ENCODE results near the gene PLA2G4F.
"Not testable (repeated sequence)": the region's sequence is repeated elsewhere in the genome, so short reads cannot be mapped to it uniquely, and the experiment has no call there.

Gene PLA2G4F

DNA sequence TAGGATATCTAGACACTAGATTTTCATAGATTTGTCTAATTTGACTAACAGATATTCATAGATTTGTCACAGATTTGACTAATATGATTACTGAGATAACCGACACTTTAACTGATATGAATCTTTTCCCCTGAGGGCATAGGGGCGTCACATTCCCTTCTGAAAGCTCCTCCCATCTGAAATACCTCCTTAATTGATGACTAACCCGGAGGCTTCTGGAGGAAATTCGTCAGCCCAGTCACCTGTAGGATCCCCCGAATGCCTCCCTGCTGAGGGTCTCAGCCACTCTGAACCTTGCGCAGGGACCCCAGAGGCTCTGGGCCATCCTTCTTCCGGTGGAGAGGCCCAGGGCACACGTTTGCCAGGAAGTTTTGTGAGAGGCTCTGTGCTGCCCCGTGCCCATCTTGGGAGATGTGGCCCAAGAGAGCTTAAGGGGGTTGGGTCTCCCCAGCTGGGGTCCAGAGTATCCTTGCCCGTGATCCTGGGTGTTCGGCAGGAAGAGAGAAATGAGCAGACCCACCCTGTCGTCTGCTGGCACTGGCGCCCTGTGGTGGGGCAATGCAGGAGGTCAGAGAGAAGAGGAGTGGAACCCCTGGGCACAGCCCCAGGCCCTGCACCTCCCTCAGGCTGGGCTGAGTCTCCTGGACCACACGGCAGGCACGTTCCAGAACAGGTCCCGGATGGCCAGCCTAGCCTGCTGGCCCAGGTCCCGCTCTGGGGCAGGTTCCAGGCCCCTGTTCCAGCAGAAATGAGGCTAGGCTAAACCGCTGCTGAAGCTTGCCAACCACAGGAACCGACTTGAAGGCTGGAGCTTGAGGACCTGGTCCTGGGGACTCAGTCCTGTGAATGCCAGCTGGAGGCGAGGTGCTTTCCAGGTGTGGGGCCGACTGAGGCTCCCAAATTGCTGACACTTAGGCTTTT lies 63.8 kb downstream of the PLA2G4F start:
- DNase-seq, result no peak

- DNase-seq, result not testable (repeated sequence)
These were observed 64.6 kb downstream of the PLA2G4F start for GRCh38 chr15:42091753-42092397.

DNA sequence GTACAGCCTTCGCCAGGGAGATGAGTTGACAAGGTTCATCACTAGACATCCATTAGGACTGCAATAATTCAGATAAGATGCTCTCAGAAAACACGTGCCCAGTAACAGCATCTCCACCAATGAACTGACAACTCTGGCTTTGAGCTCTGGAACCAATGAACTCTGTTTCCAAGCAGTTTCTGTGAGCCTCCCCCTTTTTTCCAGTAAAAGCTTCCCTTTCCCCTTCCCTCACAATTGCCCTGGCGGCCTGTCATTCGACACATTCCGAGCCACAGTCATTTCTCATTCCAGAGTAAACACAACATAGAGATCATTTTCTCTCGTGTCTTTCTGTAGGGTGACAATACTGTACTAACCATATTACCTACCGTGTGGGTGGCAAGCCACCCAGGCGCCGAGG lies 65.7 kb downstream of the PLA2G4F start:
- no peak for DNase-seq

DNA sequence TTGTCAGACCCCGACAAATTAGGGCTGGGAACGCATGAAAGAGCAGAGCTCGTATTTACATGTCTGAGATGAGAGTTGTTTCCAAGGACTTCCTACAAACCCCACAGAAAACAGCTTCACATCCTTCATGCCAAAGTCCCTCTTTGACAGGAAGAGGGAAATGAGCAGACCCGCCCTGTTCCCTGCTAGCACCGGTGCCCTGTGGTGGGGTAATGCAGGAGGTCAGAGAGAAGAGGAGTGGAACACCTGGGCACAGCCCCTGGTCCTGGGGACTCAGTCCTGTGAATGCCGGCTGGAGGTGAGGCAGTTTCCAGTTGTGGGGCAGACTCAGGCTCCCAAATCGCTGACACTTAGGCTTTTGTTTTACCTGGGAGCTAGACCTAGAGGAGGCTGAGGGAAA lies 66.1 kb downstream of the PLA2G4F start:
- DNase-seq, result no peak

DNA sequence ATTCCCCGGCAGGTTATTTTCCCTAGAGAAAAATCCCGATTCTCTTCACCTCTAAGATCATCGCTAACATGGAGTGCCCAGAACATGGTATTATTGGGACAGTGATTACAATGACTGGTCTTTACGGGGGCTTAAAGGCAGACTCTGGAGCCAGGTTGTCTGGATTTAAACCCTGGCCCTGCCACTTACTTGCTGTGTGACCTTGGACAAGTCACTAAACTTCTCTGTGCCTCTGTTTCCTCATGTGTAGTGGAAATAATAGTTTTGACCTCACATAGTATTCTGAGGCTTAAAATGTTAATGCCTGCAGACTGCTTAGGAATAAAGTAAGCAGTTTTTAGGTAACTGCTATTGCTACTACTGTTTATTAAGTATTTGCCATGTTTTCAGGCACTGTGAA lies 66.5 kb downstream of the PLA2G4F start:
- no peak for DNase-seq

All from suppressor macrophage (primary cell).